HG03520 (cell line): ENCODE measurements around the gene HMCN2.
"Not testable (repeated sequence)": the region's sequence is repeated elsewhere in the genome, so short reads cannot be mapped to it uniquely, and the experiment has no call there.

Experiments used
- ATAC-seq: cut with Tn5 transposase; IDR thresholded peaks from one replicate; pipeline ENCODE4 v1.9.1; 2021; ENCODE audit warnings: mild to moderate bottlenecking, moderate library complexity; ENCODE audit not compliant: unreplicated experiment

Gene HMCN2

DNA sequence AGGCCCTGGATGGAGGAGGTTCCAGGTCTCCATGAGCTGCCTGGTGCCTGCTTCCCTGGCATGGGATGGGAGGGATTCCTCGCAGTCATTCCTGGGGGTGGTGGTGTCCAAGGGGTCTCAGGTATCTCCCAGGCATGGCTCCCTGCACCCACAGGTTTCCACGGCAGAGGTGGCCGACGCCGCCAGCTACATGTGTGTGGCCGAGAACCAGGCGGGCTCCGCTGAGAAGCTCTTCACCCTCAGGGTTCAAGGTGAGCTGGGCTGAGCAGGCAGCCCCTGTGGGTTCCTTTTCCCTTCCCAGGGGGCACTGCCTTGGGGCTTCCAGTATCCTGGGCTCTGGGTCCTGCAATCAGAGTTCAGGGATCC is 117.8 kb downstream of the HMCN2 start:
- no peak for ATAC-seq

DNA sequence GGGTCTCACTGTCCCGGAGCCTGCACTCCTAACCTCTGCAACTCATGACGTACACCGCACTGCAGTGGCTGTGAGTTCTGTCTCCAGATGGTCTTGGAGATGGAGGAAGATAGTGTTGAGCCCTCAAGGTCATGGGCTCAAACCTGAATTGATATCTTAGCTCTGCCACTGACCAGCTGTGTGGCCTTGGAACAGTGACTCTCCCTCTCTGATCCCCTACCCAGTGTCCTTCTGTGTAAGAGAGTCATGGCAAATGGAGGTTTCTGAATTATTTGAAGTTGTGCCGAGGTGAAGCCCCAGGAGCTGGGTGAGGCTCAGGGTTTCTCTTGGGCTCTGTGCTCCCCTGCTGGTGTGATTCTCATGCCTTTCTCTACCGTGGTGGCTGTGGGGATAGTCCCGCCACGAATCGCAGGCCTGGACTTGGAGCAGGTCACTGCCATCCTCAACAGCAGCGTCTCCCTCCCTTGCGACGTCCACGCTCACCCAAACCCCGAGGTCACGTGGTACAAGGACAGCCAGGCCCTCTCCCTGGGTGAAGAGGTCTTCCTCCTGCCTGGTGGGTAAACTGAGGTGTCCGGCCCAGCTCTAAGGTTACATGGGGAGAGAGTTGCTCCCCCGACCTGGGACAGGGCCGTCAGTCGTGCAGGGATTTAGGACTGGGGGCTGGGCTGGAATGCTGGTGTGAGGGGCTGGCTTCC is 118.6 kb downstream of the HMCN2 start:
- no peak for ATAC-seq

GRCh38 chr9:130385257-130385656 is 119.7 kb downstream of the HMCN2 start:
- no peak for ATAC-seq

DNA sequence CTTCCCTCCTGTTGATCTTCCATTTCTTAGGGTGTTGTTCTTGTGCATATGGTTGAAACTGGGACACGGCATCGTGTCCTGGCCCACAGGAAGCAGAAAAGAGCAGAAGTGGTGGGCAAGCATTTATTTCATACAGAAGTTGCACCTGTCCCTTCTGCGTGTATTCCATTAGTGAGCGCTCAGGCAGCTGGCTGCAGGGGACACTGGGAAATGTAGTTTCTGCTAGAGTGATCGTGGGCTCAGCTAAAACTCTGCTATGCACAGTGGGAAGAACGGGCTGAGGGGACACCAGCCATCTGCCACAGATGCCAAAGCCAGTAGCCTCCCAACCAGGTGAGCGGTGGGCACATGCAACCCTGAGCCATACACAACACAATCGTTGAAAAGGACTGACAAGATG is 121.8 kb downstream of the HMCN2 start:
- no peak for ATAC-seq

DNA sequence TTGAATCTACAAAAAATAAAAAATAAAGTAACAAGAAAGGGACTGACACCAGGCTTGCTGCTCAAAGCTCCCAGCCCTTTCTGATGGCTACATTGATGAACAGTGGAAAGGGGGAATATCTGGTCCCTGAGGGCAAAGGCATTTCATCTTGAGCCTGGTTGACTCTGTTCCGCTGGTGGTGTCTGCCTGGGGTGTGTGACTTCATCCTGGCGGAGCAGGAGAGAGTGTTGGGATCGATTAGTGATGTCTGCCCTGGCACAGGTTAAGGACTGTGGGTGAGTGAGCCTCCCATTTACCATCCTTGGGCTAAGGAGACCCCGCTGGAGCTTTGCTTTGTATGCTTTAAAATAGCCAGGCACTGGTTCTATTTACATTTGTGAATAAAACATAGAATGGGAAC is 122.3 kb downstream of the HMCN2 start:
- no peak for ATAC-seq

DNA sequence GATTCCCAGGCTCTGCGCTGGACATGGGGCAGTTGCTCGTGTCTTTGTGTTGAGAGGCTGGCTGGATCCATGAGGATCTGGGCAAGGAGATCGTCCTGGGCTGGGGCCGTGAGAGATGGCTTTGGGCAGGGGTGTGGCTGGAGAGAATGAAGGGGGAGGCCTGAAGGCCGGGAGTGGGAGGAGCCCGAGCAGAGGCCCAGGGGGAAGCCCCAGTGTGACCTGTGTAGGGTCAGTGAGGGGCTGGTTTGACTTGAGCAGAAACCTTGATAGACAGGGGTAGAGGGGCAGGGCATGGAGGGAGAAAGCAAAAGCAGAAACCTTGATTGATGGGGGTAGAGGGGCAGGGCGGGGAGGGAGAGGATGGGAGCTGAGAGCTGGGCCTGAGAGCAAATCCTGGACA is 124.8 kb downstream of the HMCN2 start:
- ATAC-seq = no peak

- no peak for ATAC-seq
Observed at GRCh38 chr9:130390986-130391385, 125.4 kb downstream of the HMCN2 start.

DNA sequence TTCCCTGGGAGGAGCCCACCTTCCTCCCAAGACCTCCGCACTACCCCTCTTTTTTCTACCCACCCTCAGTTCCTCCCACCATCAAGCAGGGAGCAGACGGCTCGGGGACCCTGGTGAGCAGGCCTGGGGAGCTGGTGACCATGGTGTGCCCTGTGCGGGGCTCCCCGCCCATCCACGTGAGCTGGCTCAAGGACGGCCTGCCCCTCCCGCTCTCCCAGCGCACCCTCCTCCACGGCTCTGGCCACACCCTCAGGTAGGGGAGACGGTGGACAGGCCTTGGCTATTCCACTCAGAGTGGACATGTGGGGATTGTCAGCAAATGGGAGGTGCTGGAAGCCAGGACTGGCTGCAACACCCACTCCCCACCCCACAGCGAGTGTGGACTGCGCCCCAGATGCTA is 126.3 kb downstream of the HMCN2 start:
- no peak for ATAC-seq

DNA sequence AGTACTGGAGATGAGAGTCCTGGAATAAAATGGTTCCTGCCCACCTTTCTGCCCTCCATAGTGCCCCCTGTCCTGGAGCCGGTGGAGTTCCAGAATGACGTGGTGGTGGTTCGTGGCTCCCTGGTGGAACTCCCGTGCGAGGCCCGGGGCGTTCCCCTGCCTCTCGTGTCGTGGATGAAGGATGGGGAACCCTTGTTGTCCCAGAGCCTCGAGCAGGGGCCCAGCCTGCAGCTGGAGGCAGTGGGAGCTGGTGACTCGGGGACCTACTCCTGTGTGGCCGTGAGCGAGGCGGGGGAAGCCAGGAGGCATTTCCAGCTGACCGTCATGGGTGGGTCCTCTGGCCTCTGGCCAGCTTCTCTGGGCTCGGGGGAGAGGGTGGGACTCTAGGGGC is 128.1 kb downstream of the HMCN2 start:
- ATAC-seq = no peak

- no peak for ATAC-seq
Observed at GRCh38 chr9:130394320-130394719, 128.8 kb downstream of the HMCN2 start.

DNA sequence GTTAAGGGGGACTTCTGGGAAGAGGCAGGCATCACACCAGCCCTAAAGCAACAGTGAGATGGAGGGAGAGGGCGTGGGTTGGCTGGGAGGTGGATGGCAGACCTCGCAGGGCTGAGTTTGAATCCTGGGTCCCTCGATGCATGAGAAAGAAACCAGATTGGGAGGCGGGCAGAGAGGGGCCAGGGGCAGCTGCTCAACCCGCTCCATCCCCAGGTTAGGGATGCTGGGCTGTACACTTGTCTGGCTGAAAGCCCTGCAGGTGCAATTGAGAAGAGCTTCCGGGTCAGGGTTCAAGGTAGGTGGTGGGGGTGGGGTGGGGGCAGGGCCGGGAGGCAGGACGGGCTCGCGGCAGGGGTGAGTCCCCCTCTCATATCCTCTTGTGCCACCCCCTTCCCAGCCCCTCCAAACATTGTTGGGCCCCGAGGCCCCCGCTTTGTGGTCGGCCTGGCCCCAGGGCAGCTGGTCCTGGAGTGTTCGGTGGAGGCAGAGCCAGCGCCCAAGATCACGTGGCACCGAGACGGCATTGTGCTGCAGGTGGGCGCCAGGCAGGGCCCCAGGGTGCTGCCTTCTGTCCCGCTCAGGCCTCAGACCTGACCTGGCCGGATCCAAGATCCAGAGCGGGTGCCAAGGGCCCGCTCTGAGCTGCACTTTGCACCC is 129.4 kb downstream of the HMCN2 start:
- no peak for ATAC-seq

DNA sequence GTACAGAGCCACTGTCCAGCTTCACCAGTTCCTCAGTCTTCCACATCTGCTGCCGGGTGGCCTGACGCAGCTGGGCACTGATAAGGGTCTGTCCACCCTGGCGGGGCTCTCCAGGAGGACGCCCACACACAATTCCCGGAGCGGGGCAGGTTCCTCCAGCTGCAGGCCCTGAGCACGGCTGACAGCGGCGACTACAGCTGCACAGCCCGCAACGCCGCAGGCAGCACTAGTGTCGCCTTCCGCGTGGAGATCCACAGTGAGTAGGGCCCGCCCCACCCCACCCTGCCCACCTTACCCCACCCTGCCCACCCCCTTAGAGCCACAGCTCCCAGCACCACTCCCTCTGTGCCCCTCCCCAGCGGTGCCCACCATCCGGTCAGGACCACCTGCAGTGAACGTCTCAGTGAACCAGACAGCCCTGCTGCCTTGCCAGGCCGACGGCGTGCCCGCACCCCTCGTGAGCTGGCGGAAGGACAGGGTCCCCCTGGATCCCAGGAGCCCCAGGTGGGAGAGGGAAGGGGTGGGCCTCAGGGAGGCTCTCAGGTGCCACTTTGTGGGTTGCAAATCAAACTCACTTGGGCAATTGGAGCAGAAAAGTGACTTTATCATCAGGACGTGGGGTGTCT is 130.4 kb downstream of the HMCN2 start:
- no peak for ATAC-seq

GRCh38 chr9:130396581-130396980 is 131.0 kb downstream of the HMCN2 start:
- ATAC-seq = no peak

DNA sequence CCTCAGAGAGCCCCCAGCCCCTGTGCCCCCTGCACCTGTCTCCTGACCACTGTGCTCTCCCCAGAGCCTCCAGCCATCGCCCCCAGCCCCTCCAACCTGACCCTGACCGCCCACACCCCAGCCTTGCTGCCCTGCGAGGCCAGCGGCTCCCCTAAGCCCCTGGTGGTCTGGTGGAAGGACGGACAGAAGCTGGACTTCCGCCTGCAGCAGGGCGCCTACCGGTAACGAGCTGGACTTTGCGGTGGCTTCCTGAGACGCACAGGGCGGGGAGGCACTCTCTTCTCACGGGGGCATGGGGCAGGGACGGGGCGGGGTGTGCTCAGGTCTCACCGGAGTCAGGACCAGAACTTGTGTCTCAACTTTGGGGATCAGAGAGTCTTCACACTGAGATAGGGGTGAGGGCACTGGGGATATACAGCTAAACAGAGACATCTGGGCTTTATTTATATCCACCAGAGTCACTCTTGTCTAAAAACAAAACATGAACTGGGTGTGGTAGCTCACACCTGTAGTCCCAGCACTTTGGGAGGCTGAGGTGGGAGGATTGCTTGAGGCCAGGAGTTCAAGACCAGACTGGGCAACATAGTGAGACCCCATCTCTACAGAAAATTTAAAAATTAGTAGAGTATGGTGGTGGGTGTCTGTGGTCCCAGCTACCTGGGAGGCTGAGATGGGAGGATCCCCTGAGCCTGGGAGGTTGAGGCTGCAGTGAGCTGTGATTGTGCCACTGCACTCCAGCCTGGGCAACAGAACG is 133.1 kb downstream of the HMCN2 start:
- ATAC-seq = no peak

- no peak for ATAC-seq
Observed at GRCh38 chr9:130399768-130400167, 134.2 kb downstream of the HMCN2 start.

DNA sequence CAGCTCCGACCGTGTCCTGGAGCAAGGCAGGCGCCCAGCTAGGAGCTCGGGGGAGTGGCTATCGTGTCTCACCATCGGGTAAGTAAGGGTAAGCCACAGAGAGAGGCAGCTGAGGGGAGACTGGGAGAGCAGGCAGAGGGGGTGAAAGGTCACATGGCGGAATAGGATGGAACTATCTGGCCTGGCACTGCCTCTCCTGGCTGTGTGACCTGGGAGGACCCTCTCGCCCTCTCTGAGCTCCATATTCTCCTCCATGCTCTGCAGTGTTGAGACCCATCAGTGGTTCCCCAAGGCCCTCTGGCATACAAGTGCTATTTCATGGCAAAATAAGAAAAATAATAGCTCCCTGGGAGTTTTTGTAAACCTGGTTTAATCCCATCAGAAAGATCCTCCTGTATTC is 135.3 kb downstream of the HMCN2 start:
- ATAC-seq = no peak

- not testable (repeated sequence) for ATAC-seq
Observed at GRCh38 chr9:130401742-130402141, 136.2 kb downstream of the HMCN2 start.

- ATAC-seq = no peak
Observed at GRCh38 chr9:130402243-130402642, 136.7 kb downstream of the HMCN2 start.

GRCh38 chr9:130402645-130403440 is 137.3 kb downstream of the HMCN2 start:
- no peak for ATAC-seq

GRCh38 chr9:130405657-130406257 is 140.2 kb downstream of the HMCN2 start:
- no peak for ATAC-seq
